Muscle layer of duodenum (tissue), 2 donors: Measurements from ENCODE around the gene TMEM132C.

Source experiments
- H3K27ac ChIP-seq: one replicate; pipeline ENCODE4 v1.7.0; 2013; ENCODE audit warnings: mild to moderate bottlenecking, low read length
- H3K27me3 ChIP-seq: one replicate; pipeline ENCODE4 v1.7.0; 2013; ENCODE audit warnings: low read depth, mild to moderate bottlenecking, control low read depth, low read length
- H3K36me3 ChIP-seq, 2 donors: one replicate each; pipeline ENCODE4 v1.7.0; 2013; ENCODE audit warnings: low read length in 2 of 2, control low read depth in 1 of 2, mild to moderate bottlenecking in 1 of 2; ENCODE audit not compliant: insufficient read depth in 2 of 2, control insufficient read depth in 1 of 2
- H3K4me1 ChIP-seq, 2 donors: one replicate each; pipeline ENCODE4 v1.7.0; 2013; ENCODE audit warnings: low read length in 2 of 2, mild to moderate bottlenecking in 2 of 2, control low read depth in 1 of 2, moderate library complexity in 1 of 2; ENCODE audit not compliant: insufficient read depth in 2 of 2, control insufficient read depth in 1 of 2
- H3K4me3 ChIP-seq, 2 donors: one replicate each; pipeline ENCODE4 v1.7.0; 2013; ENCODE audit warnings: low read length in 2 of 2, low read depth in 1 of 2, mild to moderate bottlenecking in 1 of 2
- H3K9me3 ChIP-seq, 2 donors: one replicate each; pipeline ENCODE4 v1.7.0; 2013; ENCODE audit warnings: low read length in 2 of 2, control low read depth in 1 of 2, mild to moderate bottlenecking in 1 of 2; ENCODE audit not compliant: control insufficient read depth in 1 of 2
- donor health status: healthy.

The TMEM132C gene

DNA sequence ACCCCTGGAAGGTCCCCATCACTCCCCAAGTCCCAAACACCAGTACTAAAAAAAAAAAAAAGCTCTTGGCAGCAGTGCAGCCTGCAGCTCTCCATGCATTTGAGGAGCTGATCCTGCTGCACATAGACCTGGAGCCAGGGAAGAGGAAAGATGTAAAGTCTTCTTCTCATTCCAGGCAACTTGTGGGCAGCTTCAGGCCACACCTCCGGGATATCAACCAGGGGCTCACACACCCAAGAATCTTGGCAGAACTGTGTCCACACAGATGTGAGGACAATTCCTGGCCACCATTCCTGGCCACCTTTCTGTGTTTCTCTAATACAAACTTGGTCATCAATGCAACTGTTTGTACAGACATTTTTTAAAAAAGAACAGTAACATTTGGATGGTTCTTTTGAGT is 72.7 kb downstream of the TMEM132C start:
- Histone ChIP-seq H3K27me3 (no peaks in the 10 kb centered on the region), H3K9me3 (peaks cover 0 to 4% of the 10 kb centered on the region in 2 donors), H3K4me3 (no peak overlapping the region), H3K27ac (no peak overlapping the region), H3K4me1 (no peaks in the 10 kb centered on the region), H3K36me3 (no peaks in the 10 kb centered on the region)

DNA sequence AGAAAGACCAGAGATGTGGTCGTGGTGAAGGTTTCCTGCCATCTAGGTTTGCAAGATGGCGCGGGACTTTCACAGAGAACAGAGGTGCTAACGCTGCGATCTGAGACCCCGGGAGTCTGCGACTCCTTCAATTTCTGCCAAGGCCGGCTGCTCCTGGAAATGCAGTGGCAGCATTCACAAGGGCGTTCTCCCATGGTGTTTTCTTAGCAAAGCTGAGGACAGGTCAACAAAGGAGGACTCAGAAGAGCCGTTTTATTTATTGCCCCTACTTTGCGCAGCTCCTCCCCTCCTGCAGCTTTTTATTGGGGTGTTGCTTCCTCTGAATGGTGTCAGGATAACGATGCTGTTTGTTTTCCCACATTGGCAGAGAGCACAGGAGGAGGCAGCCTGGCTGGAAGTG is 86.3 kb downstream of the TMEM132C start:
- H3K4me1 ChIP-seq = no peaks in the 10 kb centered on the region
- H3K27me3 ChIP-seq = no peaks in the 10 kb centered on the region
- peaks cover 0 to 4% of the 10 kb centered on the region in 2 donors for H3K9me3 ChIP-seq
- H3K4me3 ChIP-seq = no peak overlapping the region
- no peak overlapping the region for H3K27ac ChIP-seq
- H3K36me3 ChIP-seq = no peaks in the 10 kb centered on the region

DNA sequence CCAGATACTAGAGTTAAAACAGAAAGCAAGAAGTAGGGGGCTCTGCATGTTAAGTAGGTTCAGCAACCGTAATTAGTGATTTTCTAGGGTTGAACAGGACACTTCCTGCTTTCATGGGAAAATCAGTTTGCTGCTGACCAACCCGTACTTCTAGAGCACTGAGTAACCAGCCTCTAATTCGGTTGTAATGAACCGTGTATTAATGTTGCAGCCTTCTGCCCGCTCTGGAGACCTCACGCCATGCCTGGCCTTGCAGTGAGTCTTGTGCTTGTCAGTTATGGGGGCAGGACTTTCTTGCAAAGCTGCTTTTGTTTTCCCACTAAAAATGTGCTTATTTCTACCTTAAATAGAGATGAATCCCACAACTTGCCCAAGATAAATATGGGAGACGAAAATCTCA is 89.6 kb downstream of the TMEM132C start:
- Histone ChIP-seq H3K36me3 (no peaks in the 10 kb centered on the region), H3K9me3 (no peaks in the 10 kb centered on the region), H3K27me3 (no peaks in the 10 kb centered on the region), H3K4me1 (no peaks in the 10 kb centered on the region), H3K27ac (no peak overlapping the region), H3K4me3 (no peak overlapping the region)

DNA sequence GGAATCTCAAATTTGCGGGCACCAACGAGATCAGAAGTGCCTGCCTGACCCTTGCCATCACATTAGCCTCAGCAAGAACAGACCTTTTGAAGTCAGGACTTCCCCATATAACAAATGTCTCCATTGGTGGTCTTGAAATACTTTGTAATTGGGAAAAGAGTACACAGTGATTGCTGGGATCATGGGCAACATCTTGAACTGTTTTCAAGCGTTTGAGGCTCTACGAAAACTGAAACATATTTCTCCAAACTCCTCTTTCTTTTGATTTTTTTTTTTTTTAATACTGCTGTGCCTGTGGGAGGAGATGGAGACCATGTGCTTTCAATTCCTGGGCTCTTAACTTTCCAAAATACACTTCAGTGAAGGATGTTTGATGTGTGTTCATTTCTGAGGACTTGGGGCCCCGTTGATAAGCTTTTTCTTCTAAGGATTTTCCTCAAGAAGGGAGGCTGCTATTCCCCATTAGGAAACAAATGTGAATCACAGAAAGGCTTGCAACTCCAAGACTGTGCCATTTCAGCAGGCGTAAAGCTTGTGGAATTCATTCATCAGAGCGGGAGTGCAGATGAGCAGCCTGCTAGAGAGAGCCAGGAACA is 94.5 kb downstream of the TMEM132C start:
- Histone ChIP-seq H3K27me3 (peaks cover 4% of the 10 kb centered on the region), H3K4me3 (no peak overlapping the region), H3K4me1 (peaks cover 0 to 12% of the 10 kb centered on the region in 2 donors), H3K9me3 (no peaks in the 10 kb centered on the region), H3K36me3 (no peaks in the 10 kb centered on the region), H3K27ac (no peak overlapping the region)

DNA sequence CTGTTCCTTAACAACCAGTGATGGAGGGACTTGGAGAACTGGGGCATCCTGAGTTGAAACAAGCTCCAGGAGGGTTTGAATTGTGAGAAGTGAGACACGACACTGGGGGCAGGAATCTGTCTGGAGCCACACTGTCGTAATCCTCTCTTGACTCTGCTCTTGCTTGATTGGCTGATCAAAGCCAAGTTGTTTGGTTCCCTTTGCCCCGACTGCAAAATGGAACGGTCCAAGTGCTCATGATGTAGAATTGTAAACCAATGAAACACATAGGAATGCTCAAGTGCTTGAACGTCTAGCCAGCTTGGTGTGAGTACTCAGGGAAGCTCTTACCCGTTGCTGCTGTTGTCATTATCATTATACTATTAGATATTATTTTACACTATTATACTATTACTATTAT is 98.1 kb downstream of the TMEM132C start:
- H3K4me1 ChIP-seq = peaks cover 0 to 13% of the 10 kb centered on the region in 2 donors
- peaks cover 4% of the 10 kb centered on the region for H3K27me3 ChIP-seq
- no peaks in the 10 kb centered on the region for H3K9me3 ChIP-seq
- H3K36me3 ChIP-seq = no peaks in the 10 kb centered on the region
- H3K4me3 ChIP-seq = no peak overlapping the region
- no peak overlapping the region for H3K27ac ChIP-seq

DNA sequence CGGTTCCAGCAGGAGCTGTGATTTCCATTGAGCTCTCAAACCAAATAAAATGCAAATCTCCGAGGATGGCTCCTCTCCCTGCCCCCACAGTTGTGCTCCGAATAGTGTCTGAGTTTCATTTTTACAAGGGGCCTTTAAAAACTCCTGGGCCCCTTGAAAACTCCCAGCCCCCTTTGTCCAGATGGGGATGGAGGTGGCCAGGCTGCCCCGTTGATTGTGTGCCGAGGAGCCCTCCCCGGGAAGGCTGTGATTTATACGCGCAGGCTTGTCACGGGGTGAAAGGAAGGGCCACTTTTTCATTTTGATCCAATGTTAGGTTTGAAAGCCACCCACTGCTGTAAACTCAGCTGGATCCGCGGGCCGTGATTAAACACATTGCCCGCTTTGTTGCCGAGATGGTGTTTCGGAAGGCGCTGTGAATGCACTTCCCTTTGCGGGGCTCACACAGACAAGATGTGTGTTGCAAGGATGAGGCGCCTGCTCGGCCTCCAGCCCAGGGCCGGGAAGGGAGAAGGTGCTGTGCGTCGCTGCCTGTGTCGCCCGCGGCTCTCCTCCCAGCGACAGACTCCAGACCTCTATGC is 98.8 kb downstream of the TMEM132C start:
- Histone ChIP-seq H3K27ac (no peak overlapping the region), H3K36me3 (no peaks in the 10 kb centered on the region), H3K4me1 (peaks cover 0 to 13% of the 10 kb centered on the region in 2 donors), H3K27me3 (peaks cover 4% of the 10 kb centered on the region), H3K9me3 (no peaks in the 10 kb centered on the region), H3K4me3 (peak overlapping the region; percentile 45 to 64)

DNA sequence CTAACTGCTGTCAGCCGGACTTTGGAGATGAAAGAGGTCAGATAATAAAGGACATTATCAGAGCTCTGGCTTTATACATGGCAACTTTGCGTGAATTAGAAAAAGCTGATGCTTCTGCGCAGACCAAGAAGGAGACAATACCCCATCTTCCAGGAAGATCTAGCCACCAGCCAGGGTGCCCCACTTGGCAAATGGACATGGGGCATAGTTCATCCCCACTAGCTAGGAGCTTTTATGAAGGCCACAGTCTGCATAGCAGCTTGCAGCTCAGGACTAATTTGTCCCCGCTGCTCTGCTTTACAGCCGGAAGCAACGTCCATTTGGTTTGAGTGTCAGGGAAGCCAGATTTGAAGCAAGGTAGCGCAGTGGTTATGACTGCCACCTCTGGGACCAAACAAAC is 101.0 kb downstream of the TMEM132C start:
- H3K4me1 ChIP-seq = peaks cover 0 to 13% of the 10 kb centered on the region in 2 donors
- no peaks in the 10 kb centered on the region for H3K9me3 ChIP-seq
- H3K4me3 ChIP-seq = no peak overlapping the region
- H3K36me3 ChIP-seq = no peaks in the 10 kb centered on the region
- H3K27me3 ChIP-seq = peaks cover 4% of the 10 kb centered on the region
- no peak overlapping the region for H3K27ac ChIP-seq

DNA sequence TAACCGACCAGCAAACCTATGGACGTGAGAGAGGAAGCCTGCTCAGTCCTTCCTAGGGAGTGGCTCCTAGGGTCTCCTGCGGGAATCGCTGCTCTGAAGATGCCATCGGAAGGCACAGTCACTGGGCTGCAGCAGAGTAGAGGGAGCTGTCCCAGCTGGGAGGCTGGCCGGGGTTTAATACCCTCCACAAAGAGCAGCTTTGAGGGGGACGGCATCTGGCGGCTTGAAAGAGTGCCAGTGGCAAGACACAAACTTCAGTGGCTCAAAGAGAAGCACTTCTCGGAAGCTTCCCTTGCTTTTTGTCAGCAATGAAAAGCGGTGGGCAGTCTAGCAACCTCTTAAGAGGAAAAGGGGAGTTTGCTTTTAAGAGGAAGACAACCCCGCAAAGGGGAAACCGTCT is 114.6 kb downstream of the TMEM132C start:
- Histone ChIP-seq H3K9me3 (no peaks in the 10 kb centered on the region), H3K27me3 (no peaks in the 10 kb centered on the region), H3K4me3 (no peak overlapping the region), H3K36me3 (no peaks in the 10 kb centered on the region), H3K4me1 (no peaks in the 10 kb centered on the region), H3K27ac (no peak overlapping the region)

DNA sequence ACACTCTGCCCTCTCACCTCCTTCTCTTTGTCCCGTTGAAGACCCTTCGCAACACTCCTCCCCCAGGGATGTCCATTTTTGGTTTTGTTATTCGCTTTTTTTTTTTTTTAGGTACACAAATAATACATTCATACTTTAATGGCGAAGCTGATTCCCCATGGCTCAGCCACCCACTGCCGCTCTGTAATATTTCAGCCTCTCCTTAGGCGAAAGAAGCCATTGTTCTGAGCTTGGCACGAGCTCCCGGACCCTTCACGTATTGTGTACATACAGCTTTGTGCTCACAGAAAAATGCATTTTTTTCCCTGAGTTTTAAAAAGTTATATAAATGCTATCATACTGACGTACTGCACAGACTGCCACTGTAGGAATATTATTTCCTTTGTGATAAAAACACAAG is 115.0 kb downstream of the TMEM132C start:
- Histone ChIP-seq H3K4me3 (no peak overlapping the region), H3K9me3 (no peaks in the 10 kb centered on the region), H3K4me1 (no peaks in the 10 kb centered on the region), H3K27me3 (no peaks in the 10 kb centered on the region), H3K27ac (no peak overlapping the region), H3K36me3 (no peaks in the 10 kb centered on the region)

DNA sequence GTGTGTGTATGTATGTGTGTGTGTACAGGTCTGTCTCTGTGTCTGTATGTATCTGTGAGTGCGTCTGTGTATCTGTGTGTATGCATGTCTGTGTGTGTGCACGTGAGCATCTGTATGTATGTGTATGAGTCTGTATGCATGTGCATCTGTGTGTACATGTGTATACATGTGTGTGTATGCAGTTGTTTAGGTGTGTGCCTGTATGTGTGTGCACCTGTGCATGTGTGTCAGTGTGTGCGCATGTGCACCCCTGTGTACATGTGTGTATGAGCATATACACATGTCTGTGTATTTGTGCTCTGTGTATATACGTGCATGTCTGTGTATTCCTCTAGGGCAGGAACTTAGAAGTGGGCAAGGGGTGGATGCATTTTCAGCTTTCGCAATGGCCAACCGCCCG is 116.0 kb downstream of the TMEM132C start:
- no peaks in the 10 kb centered on the region for H3K27me3 ChIP-seq
- no peaks in the 10 kb centered on the region for H3K4me1 ChIP-seq
- H3K27ac ChIP-seq = no peak overlapping the region
- H3K9me3 ChIP-seq = no peaks in the 10 kb centered on the region
- H3K4me3 ChIP-seq = no peak overlapping the region
- no peaks in the 10 kb centered on the region for H3K36me3 ChIP-seq

DNA sequence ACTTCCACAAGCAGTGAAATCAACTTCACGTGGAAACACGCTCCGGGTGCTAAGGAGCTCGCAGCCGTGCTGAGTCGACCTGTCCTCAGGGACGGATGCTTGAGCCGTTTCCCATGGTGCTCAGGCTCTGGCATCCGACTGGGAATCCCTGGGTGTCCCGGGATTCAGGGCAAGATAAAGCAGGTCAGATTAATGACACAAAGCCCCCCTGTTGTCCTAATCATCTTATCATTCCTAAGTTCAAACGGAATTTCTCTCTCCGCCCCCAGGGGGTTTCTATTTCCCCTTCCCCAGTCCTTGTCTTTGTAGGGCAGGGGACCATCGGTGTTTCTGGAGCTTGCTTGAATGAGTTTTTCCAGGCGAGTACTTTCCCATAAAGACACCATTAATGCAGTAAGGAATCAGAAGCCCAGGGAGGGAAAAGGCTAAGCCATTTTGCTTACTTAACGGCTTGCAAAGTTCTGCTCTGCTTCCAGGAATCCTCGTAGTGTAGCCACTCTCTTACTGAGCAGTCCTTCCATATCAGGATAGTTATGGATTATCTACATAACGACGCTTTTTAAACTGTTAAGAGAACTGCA is 116.5 kb downstream of the TMEM132C start:
- no peaks in the 10 kb centered on the region for H3K27me3 ChIP-seq

DNA sequence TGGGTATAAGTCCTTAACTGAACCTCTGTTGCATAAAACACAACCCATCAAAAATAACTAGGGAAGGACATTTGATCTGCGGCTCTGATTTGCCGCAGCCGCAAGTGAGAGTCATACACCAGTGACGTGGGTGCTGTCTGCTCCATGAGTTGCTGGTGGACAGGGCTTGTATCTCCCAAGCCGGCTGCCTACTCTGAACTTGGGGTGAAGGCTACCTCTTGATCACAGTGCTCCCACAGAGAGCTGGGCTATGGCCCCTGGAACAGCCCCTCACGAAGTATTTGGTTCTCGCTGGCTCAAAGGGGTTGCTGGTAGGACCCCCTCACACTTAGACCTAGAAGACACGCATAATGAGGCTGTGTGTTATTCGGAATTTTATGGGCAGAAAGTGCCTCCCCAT is 118.8 kb downstream of the TMEM132C start:
- Histone ChIP-seq H3K4me1 (no peaks in the 10 kb centered on the region), H3K36me3 (no peaks in the 10 kb centered on the region), H3K9me3 (peaks cover 0 to 4% of the 10 kb centered on the region in 2 donors), H3K27ac (no peak overlapping the region), H3K27me3 (no peaks in the 10 kb centered on the region), H3K4me3 (no peak overlapping the region)

More for the DNA sequence above, 116.5 kb downstream of the TMEM132C start:
- no peaks in the 10 kb centered on the region for H3K36me3 ChIP-seq
- H3K4me3 ChIP-seq = no peak overlapping the region
- H3K27ac ChIP-seq = no peak overlapping the region
- H3K4me1 ChIP-seq = no peaks in the 10 kb centered on the region
- no peaks in the 10 kb centered on the region for H3K9me3 ChIP-seq
